ENCODE results near the gene PRDX6. TPM values are rescaled to one million over a fixed set of nuclear protein-coding genes. Genes with fewer than 3 reads are reported as not detected.
"Not testable (repeated sequence)": the region's sequence is repeated elsewhere in the genome, so short reads cannot be mapped to it uniquely, and the experiment has no call there.

The PRDX6 gene
- total RNA-seq, 1 donor from 2014 or later: 163 TPM

DNA sequence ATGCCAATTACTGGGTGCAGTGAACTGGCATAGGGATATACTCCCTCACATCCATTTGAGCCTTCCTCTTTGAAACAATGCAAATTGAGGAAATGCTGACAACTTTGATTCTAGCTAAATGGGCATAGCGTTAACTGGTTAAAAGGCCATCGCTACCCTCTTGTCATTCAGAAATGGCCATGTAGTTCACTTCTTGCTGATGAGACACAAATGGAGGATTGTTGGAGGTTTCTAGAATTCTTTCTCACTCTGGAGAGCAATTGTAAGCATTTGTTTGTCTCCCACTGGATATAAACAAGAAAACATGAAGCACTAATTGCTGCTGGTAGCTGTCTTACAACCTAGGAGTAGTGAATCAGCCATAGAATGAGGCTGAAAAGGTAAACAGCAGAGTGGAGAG lies 14.4 kb downstream of the PRDX6 start:
- Histone ChIP-seq H3K9me3 (no peaks in the 10 kb centered on the region), H3K36me3 (peaks cover 25 to 38% of the 10 kb centered on the region in 2 donors), H3K27me3 (no peaks in the 10 kb centered on the region), H3K27ac (no peak overlapping the region), H3K4me3 (no peak overlapping the region), H3K4me1 (no peaks in the 10 kb centered on the region)
- intact Hi-C loops (cut with DNase I): no loop called here
- TF ChIP-seq, protein P1, sequence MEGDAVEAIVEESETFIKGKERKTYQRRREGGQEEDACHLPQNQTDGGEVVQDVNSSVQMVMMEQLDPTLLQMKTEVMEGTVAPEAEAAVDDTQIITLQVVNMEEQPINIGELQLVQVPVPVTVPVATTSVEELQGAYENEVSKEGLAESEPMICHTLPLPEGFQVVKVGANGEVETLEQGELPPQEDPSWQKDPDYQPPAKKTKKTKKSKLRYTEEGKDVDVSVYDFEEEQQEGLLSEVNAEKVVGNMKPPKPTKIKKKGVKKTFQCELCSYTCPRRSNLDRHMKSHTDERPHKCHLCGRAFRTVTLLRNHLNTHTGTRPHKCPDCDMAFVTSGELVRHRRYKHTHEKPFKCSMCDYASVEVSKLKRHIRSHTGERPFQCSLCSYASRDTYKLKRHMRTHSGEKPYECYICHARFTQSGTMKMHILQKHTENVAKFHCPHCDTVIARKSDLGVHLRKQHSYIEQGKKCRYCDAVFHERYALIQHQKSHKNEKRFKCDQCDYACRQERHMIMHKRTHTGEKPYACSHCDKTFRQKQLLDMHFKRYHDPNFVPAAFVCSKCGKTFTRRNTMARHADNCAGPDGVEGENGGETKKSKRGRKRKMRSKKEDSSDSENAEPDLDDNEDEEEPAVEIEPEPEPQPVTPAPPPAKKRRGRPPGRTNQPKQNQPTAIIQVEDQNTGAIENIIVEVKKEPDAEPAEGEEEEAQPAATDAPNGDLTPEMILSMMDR (IDR thresholded peaks at IDR 0.05): no peak
- no peak for DNase-seq (ENCODE audit: low spot score in 2 of 2)

DNA sequence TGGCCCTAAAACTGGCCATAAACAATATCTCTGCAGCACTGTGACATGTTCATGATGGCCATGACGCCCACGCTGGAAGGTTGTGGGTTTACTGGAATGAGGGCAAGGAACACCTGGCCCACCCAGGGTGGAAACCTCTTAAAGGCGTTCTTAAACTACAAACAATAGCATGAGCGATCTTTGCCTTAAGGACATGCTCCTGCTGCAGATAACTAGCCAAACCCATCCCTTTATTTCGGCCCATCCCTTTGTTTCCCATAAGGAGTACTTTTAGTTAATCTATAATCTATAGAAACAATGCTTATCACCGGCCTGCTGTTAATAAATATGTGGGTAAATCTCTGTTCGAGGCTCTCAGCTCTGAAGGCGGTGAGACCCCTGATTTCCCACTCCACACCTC lies 16.0 kb downstream of the PRDX6 start:
- intact Hi-C loops (cut with DNase I); H3K27ac ChIP-seq; H3K9me3 ChIP-seq; H3K27me3 ChIP-seq; H3K4me3 ChIP-seq; DNase-seq (ENCODE audit: low spot score in 2 of 2); H3K4me1 ChIP-seq: not testable (repeated sequence)
- peaks cover 10 to 21% of the 10 kb centered on the region in 2 donors for H3K36me3 ChIP-seq

DNA sequence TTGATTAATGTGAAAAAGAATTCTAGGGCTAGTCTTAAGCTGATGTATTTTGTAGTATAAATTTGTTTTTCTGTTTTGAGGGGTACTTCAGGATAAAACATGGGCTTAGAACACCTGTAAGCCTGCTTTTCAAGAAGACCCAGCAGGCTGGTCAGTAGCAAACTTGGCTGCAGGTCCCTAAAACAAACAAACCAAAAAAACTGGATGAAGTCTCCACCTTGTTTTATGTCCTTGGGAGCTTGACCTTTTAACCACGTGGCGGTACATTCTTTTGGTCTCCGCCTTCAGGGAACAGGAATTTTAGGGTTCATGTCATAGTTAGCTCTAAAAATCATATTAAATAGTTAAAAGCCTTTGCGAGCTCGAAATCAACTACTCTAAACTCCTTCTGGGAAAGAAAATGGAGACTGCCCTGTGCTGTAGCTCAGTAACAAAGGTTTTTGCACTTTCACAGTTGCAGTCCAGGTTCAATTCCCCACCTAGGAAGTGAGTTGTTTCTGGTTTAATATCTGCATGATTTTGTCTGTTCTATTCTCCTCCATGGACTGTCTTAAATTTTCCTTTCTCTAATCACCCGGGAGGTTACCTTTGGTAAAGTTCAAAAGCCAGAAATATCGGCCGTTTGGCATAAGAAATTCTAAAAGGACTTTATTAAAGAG lies 18.6 kb downstream of the PRDX6 start:
- Histone ChIP-seq H3K36me3 (no peaks in the 10 kb centered on the region), H3K4me1 (no peaks in the 10 kb centered on the region), H3K27me3 (no peaks in the 10 kb centered on the region), H3K27ac (no peak overlapping the region), H3K4me3 (no peak overlapping the region), H3K9me3 (no peaks in the 10 kb centered on the region)
- TF ChIP-seq, protein P1 (IDR thresholded peaks at IDR 0.05): no peak
- DNase-seq (ENCODE audit: low spot score in 2 of 2): no peak
- intact Hi-C loops (cut with DNase I): no loop called here

DNA sequence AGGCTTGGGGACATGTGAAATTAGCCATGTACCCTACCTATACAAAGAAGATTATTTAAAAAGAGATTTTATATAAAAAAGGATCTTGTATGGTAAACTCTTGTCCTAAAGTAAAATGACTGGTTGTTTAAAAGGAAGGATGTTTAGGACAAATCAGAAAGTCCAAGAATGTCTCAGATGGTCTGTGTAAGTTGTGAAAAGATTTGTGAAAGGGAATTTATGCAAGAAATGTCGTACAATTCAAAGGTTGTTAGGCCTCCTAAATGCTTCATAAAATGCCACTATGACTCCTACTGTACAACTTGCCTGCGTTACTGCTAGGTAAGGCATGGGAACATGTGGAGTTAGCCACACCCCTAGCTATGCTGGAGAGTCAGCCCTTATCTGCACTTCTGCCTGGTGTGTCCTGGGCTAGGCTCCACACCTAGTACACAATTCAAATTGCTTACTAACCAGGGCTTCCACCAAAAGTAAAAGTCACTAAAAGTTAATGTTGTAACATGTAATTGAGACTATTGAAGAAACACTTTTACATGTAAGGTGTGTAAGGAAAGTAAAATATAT lies 19.7 kb downstream of the PRDX6 start:
- H3K4me3 ChIP-seq: no peak overlapping the region
- H3K36me3 ChIP-seq: no peaks in the 10 kb centered on the region
- no peak for DNase-seq (ENCODE audit: low spot score in 2 of 2)
- H3K27ac ChIP-seq: no peak overlapping the region
- TF ChIP-seq, protein P1 (IDR thresholded peaks at IDR 0.05): no peak
- intact Hi-C loops (cut with DNase I): no loop called here
- no peaks in the 10 kb centered on the region for H3K9me3 ChIP-seq
- H3K4me1 ChIP-seq: no peaks in the 10 kb centered on the region
- no peaks in the 10 kb centered on the region for H3K27me3 ChIP-seq

DNA sequence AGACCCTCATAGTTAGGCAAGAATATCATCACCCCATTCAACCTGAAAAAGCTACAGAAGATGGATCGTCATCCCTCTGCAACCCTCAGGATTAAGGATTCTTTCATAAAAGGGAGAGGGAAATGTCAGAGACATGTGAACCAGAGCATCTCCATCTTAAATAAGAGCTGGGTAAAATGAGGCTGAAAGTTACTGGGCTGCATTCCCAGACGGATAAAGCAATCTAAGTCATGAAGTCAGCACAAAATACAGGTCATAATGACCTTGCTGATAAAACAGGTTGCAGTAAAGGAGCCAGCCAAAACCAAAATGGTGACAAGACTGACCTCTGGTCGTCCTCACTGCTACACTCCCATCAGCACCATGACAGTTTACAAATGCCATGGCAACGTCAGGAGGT lies 22.6 kb downstream of the PRDX6 start:
- no peaks in the 10 kb centered on the region for H3K9me3 ChIP-seq
- DNase-seq (ENCODE audit: low spot score in 2 of 2): no peak
- intact Hi-C loops (cut with DNase I): no loop called here
- no peak overlapping the region for H3K4me3 ChIP-seq
- no peaks in the 10 kb centered on the region for H3K4me1 ChIP-seq
- H3K27ac ChIP-seq: no peak overlapping the region
- no peaks in the 10 kb centered on the region for H3K36me3 ChIP-seq
- TF ChIP-seq, protein P1 (IDR thresholded peaks at IDR 0.05): no peak
- no peaks in the 10 kb centered on the region for H3K27me3 ChIP-seq

DNA sequence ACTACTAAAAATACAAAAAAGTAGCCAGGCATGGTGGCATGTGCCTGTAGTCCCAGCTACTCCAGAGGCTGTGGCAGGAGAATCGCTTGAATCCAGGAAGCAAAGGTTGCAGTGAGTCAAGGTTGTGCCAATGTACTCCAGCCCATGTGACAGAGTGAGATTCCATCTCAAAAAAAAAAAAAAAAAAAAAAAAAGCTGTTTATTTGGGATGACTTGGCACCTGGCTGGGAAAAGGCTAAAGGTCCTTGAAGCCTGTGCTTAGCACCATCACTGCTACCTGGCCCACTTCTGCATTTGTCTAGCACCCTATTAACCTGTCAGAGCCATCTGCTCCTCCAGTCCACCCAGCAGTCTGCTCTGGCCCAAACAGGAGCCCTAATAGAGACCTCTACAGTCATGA lies 25.0 kb downstream of the PRDX6 start:
- Histone ChIP-seq H3K4me1 (no peaks in the 10 kb centered on the region), H3K4me3 (no peak overlapping the region), H3K27ac (no peak overlapping the region), H3K36me3 (no peaks in the 10 kb centered on the region), H3K27me3 (no peaks in the 10 kb centered on the region), H3K9me3 (no peaks in the 10 kb centered on the region)
- TF ChIP-seq, protein P1 (IDR thresholded peaks at IDR 0.05): no peak
- intact Hi-C loops (cut with DNase I): no loop called here
- no peak for DNase-seq (ENCODE audit: low spot score in 2 of 2)

Measured in ascending aorta (tissue), 2 donors.